ENCODE measurements around the gene BTBD2.
"Not testable (repeated sequence)": the region's sequence is repeated elsewhere in the genome, so short reads cannot be mapped to it uniquely, and the experiment has no call there.

The BTBD2 gene

GRCh38 chr19:2039959-2040646 lies 24.6 kb upstream of the BTBD2 start:
- DNase-seq (ENCODE audit: low read depth), result no peak

- no peak for DNase-seq (ENCODE audit: low read depth)
These were observed 23.8 kb upstream of the BTBD2 start for GRCh38 chr19:2039089-2039958.

GRCh38 chr19:2038284-2039088 lies 23.0 kb upstream of the BTBD2 start:
- DNase-seq (ENCODE audit: low read depth), result no peak

- no peak for DNase-seq (ENCODE audit: low read depth)
These were observed 22.2 kb upstream of the BTBD2 start for GRCh38 chr19:2037651-2038255.

- no peak for DNase-seq (ENCODE audit: low read depth)
These were observed 20.9 kb upstream of the BTBD2 start for GRCh38 chr19:2036424-2036823.

- no peak for DNase-seq (ENCODE audit: low read depth)
These were observed 20.1 kb upstream of the BTBD2 start for GRCh38 chr19:2035590-2035991.

GRCh38 chr19:2034729-2035589 lies 19.4 kb upstream of the BTBD2 start:
- peak; percentile 48 for DNase-seq (ENCODE audit: low read depth)

GRCh38 chr19:2034253-2034652 lies 18.7 kb upstream of the BTBD2 start:
- not testable (repeated sequence) for DNase-seq (ENCODE audit: low read depth)

- no peak for DNase-seq (ENCODE audit: low read depth)
These were observed 18.3 kb upstream of the BTBD2 start for GRCh38 chr19:2033825-2034159.

GRCh38 chr19:2033115-2033824 lies 17.8 kb upstream of the BTBD2 start:
- no peak for DNase-seq (ENCODE audit: low read depth)

- DNase-seq (ENCODE audit: low read depth), result peak; percentile 84
These were observed 16.9 kb upstream of the BTBD2 start for GRCh38 chr19:2032296-2032941.

- DNase-seq (ENCODE audit: low read depth), result peak; percentile 80
These were observed 11.8 kb upstream of the BTBD2 start for GRCh38 chr19:2027361-2027760.

- no peak for DNase-seq (ENCODE audit: low read depth)
These were observed 11.3 kb upstream of the BTBD2 start for GRCh38 chr19:2026770-2027169.

- DNase-seq (ENCODE audit: low read depth), result no peak
These were observed 6.8 kb upstream of the BTBD2 start for GRCh38 chr19:2022289-2022688.

GRCh38 chr19:2021453-2022140 lies 6.1 kb upstream of the BTBD2 start:
- DNase-seq (ENCODE audit: low read depth), result no peak

GRCh38 chr19:2018752-2019151 lies 3.2 kb upstream of the BTBD2 start:
- DNase-seq (ENCODE audit: low read depth), result no peak

- peak; percentile 81 for DNase-seq (ENCODE audit: low read depth)
These were observed 710 bp upstream of the BTBD2 start for GRCh38 chr19:2016041-2016807.

- no peak for DNase-seq (ENCODE audit: low read depth)
These were observed 545 bp downstream of the BTBD2 start for GRCh38 chr19:2014731-2015607.
